ENCODE results near the gene KANK4. TPM values are rescaled to one million over a fixed set of nuclear protein-coding genes. Genes with fewer than 3 reads are reported as not detected.
"Not testable (repeated sequence)": the region's sequence is repeated elsewhere in the genome, so short reads cannot be mapped to it uniquely, and the experiment has no call there.

The KANK4 gene
- polyA plus RNA-seq, 4 donors: 20.1 to 30.1 (median 22.1) TPM

DNA sequence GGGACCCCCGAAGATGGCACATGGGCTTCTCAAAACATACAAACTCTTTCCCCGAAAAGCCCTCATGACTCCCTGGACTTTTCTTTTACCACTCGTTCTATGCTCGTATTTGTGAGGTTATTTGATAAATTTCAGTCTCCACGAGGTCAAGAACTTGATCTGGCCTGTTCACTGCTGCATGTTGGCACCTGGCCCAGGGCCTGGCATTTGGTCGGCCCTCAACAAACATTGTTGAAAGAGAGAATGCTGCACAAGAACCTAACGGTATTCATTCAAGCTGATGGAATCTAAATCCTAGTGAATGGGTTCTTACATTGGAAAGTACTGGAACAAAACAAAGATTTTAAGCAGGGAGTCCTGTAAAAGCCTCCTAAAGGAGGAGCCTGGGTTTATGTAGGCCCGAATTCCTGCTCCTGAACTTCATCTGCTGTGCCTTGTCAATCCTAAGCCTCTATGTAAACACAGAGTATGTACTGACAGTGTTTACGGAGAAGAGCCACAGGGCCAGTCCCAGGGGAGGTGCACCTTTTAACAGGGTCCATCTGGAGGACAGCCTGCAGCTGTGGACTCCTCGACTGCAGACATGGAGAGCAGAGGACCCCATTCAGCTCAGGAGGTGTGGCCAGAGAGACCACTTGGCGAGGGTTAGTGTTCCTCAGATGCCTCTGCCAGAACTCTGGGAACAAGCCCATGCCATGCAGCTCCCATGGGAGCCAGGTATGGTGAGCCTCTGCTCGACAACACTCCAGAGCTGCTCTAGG is 77.7 kb downstream of the KANK4 start:
- DNase-seq (ENCODE audit: low read depth in 4 of 4, low spot score in 2 of 4): no peak

GRCh38 chr1:62240651-62241370 is 78.4 kb downstream of the KANK4 start:
- no peak for DNase-seq (ENCODE audit: low read depth in 4 of 4, low spot score in 2 of 4)

DNA sequence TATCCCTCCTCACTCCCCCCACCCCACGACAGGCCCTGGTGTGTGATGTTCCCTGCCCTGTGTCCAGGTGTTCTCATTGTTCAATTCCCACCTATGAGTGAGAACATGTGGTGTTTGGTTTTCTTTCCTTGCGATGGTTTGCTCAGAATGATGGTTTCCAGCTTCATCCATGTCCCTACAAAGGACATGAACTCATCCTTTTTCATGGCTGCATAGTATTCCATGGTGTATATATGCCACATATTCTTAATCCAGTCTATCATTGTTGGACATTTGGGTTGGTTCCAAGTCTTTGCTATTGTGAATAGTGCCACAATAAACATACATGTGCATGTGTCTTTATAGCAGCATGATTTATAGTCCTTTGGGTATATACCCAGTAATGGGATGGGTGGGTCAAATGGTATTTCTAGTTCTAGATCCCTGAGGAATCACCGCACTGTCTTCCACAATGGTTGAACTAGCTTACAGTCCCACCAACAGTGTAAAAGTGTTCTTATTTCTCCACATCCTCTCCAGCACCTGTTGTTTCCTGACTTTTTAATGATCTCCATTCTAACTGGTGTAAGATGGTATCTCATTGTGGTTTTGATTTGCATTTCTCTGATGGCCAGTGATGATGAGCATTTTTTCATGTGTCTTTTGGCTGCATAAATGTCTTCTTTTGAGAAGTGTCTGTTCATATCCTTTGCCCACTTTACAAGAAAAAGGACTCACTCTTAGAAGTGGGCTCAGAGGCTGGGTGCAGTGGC is 79.4 kb downstream of the KANK4 start:
- DNase-seq (ENCODE audit: low read depth in 4 of 4, low spot score in 2 of 4): not testable (repeated sequence)

DNA sequence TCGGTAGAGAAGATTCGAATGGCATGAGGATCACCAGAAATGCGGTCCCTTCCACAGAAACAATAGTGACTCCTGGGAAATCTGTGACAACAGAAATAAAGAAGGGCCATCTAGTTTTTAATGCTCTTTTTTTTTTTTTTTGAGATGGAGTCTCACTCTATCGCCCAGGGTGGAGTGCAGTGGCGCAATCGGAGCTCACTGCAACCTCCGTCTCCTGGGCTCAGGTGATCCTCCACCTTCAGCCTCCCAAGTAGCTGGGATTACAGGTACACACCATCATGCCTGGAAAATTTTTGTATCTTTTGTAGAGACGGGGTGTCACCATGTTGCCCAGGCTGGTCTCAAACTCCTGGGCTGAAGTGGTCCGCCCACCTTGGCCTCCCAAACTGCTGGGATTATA is 80.7 kb downstream of the KANK4 start:
- DNase-seq (ENCODE audit: low read depth in 4 of 4, low spot score in 2 of 4): no peak

DNA sequence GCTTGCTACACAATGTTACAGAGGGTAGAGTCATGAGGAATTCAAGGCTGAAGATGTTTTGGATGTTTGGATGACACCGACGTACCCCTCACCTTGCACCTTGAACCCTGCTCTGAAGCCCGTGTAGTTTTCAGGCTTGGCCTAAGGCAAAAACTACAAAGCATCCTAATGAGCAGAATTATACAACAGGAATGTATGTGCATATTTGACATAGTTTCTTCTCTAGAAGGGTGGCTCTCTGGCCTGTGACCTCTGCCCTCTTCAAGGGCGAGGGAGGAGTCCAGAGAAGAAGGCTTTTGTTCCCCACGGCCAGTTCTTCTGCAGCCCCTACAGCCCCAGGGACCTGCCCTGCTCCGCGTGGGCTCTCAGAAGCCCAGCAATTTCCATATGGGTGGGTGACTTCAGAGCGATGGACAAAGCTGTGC is 81.3 kb downstream of the KANK4 start:
- DNase-seq (ENCODE audit: low read depth in 4 of 4, low spot score in 2 of 4): no peak

DNA sequence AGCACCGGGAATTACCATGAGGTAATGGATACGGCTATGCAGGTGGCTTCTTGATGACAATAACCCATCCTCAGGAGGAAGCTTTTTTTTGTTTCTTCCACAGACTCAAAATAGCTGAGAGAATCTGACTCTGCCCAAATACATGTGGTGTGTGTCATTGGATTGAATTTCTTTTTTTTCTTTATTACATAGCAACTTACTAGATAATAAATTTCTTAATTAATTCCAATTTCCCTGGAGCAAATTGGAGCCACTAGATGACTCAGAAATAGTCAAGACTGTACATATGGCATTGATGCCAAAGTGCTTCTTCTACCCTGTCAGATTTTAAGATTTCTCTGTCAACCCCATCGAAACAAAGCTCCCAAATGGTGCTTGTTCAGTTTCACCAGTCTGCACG is 81.9 kb downstream of the KANK4 start:
- no peak for DNase-seq (ENCODE audit: low read depth in 4 of 4, low spot score in 2 of 4)

GRCh38 chr1:62235576-62235975 is 83.7 kb downstream of the KANK4 start:
- no peak for DNase-seq (ENCODE audit: low read depth in 4 of 4, low spot score in 2 of 4)

- no peak for DNase-seq (ENCODE audit: low read depth in 4 of 4, low spot score in 2 of 4)
Observed at GRCh38 chr1:62234688-62235087, 84.5 kb downstream of the KANK4 start.

GRCh38 chr1:62233926-62234450 is 85.2 kb downstream of the KANK4 start:
- DNase-seq (ENCODE audit: low read depth in 4 of 4, low spot score in 2 of 4): no peak

DNA sequence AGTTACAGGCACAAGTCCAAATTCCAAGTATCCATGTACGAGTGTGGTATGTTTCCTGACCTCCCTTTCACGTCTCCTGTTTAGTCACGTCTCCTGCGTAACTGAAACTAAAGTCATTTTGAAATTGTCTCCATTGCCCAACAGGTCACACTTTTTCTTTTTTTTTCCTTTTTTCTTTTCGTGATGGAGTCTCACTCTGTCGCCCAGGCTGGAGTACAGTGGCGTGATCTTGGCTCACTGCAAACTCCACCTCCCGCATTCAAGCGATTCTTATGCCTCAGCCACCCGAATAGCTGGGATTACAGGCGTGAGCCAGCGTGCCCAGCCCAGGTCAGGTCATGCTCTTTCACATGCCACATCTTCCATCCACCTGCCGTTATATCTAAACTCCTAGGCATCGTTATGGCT is 86.4 kb downstream of the KANK4 start:
- DNase-seq (ENCODE audit: low read depth in 4 of 4, low spot score in 2 of 4): no peak

DNA sequence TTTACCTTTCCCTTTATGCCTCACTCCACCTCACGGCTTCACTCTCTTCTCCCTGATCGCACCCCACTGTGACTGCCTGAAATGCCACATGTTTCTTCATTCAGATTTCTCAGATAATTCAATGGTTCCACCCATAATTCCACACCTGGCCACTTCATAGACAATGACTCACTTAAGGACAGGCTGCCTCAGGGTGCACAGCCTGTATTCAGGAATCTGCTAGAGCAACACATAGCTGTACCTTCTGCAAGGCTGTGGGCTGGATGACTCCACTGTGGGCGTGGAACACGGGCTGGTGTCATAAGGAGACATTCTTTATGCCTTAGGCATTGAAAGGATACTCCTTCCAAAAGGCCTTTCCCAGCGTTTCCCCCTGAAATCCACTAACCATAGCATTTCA is 88.5 kb downstream of the KANK4 start:
- DNase-seq (ENCODE audit: low read depth in 4 of 4, low spot score in 2 of 4): no peak

- no peak for DNase-seq (ENCODE audit: low read depth in 4 of 4, low spot score in 2 of 4)
Observed at GRCh38 chr1:62229932-62230331, 89.3 kb downstream of the KANK4 start.

DNA sequence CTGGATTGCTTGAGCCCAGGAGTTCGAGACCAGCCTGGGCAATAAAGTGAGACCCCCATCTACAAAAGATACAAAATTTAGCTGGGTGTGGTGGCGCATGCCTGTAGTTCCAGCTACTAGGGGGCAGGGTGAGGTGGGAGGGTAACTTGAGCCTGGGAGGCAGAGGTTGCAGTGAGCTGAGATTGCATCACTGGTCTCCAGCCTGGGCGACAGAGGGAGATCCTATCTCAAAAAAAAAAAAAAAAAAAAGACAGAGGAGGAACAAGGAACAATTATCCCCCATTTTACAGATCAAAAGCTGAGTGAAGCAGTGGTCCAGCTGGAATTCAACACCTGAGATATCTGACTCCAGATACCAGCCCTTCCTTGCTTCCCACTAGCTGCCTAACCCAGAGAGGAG is 89.8 kb downstream of the KANK4 start:
- no peak for DNase-seq (ENCODE audit: low read depth in 4 of 4, low spot score in 2 of 4)

DNA sequence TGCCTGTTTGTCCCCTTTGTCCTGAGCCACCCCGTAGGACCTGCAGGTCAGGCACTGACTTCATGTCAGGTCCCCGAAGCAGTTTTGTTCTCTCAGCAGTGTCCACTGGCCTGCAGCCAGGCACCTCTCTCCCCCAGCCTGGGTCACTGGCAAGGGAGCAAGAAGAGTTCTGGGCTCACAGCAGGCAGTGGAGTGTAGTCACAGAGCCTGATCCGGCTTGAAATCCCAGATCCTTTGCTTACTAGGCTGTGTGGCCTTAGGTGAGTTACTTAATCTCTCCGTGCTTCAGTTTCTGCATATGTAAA is 90.4 kb downstream of the KANK4 start:
- DNase-seq (ENCODE audit: low read depth in 4 of 4, low spot score in 2 of 4): no peak

- no peak for DNase-seq (ENCODE audit: low read depth in 4 of 4, low spot score in 2 of 4)
Observed at GRCh38 chr1:62228136-62228882, 90.9 kb downstream of the KANK4 start.

DNA sequence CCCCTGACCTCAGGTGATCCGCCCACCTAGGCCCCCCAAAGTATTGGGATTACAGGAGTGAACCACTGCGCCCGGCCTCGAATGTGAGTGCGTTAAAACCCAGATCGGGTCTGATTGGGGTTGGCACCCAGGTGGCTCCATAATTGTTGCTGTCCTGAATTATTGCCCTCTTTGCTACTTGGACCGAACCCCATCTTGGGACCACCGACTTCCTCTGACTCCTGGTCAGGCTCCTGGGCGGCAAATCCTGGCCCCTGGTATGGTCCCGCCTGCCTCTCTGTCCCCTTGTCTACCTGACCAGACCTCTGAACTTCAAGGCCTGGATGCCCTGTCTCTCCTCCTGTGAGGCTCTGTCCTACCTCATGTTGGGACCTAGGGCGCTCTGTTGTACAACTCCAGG is 91.7 kb downstream of the KANK4 start:
- DNase-seq (ENCODE audit: low read depth in 4 of 4, low spot score in 2 of 4): no peak

DNA sequence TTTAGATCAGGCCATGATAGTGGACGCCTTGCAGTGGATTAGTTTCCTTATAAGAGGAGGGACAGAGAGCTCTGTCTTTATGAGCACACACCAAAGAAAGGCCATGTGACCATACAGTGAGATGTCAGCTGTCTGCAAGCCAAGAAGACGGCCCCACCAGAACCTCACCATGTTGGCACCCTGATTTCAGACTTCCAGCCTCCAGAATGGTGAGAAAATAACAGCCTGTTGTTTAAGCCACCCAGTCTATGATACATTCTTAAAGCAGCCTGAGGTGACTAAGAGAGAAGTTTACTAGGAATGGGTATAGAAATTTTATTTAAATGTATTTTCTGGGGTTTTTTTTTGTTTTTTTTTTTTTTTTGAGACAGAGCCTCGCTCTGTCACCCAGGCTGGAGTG is 95.1 kb downstream of the KANK4 start:
- DNase-seq (ENCODE audit: low read depth in 4 of 4, low spot score in 2 of 4): no peak

GRCh38 chr1:62222321-62222720 is 96.9 kb downstream of the KANK4 start:
- DNase-seq (ENCODE audit: low read depth in 4 of 4, low spot score in 2 of 4): no peak

DNA sequence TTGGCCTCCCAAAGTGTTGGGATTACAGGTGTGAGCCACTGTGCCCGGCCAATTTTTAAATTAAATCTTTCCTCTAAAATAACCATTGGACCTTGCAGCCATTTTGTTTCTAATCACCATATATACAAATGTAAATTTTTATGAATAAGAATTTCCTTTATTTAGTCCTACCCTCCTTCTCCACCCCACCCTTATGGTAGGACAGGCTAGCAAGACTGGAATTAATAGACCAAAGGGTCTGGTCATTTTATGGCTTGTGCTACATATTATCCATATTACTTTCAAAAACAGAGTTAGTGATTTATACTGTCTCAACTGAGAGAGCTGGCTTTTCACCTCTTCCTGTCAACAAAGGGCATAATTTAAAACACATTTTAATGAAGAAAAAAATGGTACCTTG is 98.1 kb downstream of the KANK4 start:
- no peak for DNase-seq (ENCODE audit: low read depth in 4 of 4, low spot score in 2 of 4)

DNA sequence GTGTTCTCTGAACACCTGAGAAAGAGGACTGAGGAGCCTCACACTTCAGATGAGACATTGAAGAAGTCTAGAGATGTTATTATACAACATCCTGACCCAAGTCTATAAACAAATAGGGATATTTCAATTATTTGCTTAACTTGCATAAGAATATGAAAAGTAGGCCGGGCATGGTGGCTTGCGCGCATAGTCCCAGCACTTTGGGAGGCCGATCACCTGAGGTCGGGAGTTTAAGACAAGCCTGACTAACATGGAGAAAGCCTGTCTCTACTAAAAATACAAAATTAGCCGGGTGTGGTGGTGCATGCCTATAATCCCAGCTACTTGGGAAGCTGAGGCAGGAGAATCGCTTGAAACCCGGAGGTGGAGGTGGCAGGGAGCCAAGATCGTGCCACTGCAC is 98.8 kb downstream of the KANK4 start:
- not testable (repeated sequence) for DNase-seq (ENCODE audit: low read depth in 4 of 4, low spot score in 2 of 4)

DNA sequence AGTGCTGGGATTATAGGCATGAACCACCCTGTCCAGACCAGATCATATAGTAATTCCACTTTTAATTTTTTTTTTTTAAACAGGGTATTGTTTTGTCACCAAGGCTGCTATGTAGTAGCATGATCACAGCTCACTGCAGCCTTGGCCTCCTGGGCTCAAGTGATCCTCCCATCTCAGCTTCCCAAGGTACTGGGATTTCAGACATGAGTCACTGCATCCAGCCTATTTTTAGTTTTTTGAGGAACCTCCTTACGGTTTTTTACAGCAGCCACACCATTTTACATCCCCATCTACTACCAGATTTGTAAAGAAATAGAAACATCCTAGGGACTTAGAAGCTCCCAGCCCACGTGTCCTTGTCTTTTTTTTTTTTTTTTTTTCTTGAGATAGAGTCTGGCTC is 100.6 kb downstream of the KANK4 start:
- DNase-seq (ENCODE audit: low read depth in 4 of 4, low spot score in 2 of 4): no peak
